ENCODE data around the gene OPCML.

- TF ChIP-seq POLR2A (IDR thresholded peaks at IDR 0.05; ENCODE audit: low read depth) (no peak), POLR2AphosphoS5 (IDR thresholded peaks at IDR 0.05) (no peak)
Observed at GRCh38 chr11:133133050-133133449, 399.3 kb downstream of the OPCML start.

Measured in esophagus muscularis mucosa (tissue), 2 donors.